ENCODE data around the gene XAB2. TPM values are rescaled to one million over a fixed set of nuclear protein-coding genes. Genes with fewer than 3 reads are reported as not detected.
A peak's percentile ranks its signal among the peaks of the same experiment; 100 is the strongest.

The XAB2 gene
- total RNA-seq, 1 donor from 2014 or later = 47.0 TPM

DNA sequence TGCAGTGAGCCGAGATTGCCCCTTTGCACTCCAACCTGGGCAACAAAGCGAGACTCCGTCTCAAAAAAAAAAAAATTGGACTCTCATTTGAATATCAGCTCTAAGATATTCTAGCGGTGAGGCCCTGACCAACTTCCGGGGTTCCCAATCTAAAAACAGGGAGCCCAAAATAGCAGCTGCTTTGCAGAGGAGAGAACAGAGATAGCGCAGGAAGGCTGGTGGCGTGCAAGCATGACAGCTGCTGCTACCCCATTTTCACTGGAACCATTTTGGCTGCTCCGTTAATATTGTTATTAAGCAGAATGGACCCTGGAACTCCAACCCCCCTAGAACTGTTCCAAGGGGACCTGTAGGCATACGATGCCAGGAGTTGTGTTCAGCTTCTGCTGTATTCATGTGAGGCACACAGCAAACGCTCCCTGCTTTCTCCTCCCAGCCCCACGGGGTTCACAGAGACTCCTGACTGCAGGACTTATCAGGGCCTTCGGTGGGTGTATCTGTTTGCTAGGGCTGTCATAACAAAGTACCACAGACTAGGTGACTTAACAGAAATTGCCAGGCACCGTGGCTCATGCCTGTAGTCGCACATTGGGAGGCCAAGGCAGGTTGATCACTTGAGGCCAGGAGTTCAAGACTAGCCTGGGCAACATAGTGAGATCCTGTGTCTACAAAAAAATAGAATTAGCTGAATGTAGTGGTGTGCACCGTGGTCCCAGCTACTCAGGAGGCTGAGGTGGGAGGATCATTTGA is 19.1 kb upstream of the XAB2 start:
- no peak for DNase-seq (ENCODE audit: low read depth, low spot score)
- TF ChIP-seq, protein P1, sequence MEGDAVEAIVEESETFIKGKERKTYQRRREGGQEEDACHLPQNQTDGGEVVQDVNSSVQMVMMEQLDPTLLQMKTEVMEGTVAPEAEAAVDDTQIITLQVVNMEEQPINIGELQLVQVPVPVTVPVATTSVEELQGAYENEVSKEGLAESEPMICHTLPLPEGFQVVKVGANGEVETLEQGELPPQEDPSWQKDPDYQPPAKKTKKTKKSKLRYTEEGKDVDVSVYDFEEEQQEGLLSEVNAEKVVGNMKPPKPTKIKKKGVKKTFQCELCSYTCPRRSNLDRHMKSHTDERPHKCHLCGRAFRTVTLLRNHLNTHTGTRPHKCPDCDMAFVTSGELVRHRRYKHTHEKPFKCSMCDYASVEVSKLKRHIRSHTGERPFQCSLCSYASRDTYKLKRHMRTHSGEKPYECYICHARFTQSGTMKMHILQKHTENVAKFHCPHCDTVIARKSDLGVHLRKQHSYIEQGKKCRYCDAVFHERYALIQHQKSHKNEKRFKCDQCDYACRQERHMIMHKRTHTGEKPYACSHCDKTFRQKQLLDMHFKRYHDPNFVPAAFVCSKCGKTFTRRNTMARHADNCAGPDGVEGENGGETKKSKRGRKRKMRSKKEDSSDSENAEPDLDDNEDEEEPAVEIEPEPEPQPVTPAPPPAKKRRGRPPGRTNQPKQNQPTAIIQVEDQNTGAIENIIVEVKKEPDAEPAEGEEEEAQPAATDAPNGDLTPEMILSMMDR (conservative IDR thresholded peaks at IDR 0.05) = no peak

DNA sequence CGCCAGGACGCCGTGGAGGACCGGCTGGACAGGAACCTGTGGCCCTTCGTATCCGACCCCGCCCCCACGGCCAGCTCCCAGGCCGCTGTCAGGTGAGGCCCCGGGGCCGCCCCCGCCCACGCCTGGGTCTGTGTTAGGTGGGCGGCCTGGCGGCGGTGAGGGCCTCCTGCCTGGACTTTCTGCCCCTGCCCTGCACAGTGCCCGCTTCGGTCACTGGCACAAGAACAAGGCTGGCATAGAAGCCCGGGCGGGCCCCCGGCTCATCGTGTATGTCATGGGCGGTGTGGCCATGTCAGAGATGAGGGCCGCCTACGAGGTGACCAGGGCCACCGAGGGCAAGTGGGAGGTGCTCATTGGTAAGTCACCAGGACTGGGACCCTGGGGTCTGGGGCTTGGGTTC is 17.8 kb upstream of the XAB2 start:
- Mint-ChIP-seq H3K4me3 (no peak overlapping the region), H3K27ac (ENCODE audit: unreplicated experiment) (no peak overlapping the region), H3K9me3 (no peaks in the 10 kb centered on the region)

More for the DNA sequence above, 19.1 kb upstream of the XAB2 start:
- Mint-ChIP-seq H3K27ac (ENCODE audit: unreplicated experiment) (no peak overlapping the region), H3K36me3 (ENCODE audit: low read depth) (no peaks in the 10 kb centered on the region), H3K4me1 (peaks cover 8% of the 10 kb centered on the region), H3K9me3 (no peaks in the 10 kb centered on the region), H3K4me3 (no peak overlapping the region), H3K27me3 (ENCODE audit: low read depth) (peaks cover 30% of the 10 kb centered on the region)

DNA sequence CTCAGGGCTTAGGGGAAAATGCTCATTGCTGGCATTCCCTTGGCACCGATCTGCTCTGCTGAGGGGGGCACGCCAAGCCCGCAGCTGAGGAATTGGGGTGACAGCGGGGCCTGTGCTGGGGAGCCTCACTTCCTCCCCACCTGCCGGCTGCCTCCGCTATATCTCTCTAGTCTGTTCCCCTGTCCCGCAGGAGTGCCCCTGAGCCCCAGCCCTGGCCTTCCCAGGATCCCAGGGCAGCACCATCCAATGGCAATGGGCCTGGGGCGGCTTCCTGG is 17.0 kb upstream of the XAB2 start:
- H3K36me3 Mint-ChIP-seq (ENCODE audit: low read depth) = no peaks in the 10 kb centered on the region
- no peaks in the 10 kb centered on the region for H3K9me3 Mint-ChIP-seq
- no peaks in the 10 kb centered on the region for H3K4me1 Mint-ChIP-seq
- peaks cover 19% of the 10 kb centered on the region for H3K27me3 Mint-ChIP-seq (ENCODE audit: low read depth)
- no peak overlapping the region for H3K4me3 Mint-ChIP-seq
- TF ChIP-seq, protein P1 (conservative IDR thresholded peaks at IDR 0.05) = no peak
- H3K27ac Mint-ChIP-seq (ENCODE audit: unreplicated experiment) = no peak overlapping the region
- no peak for DNase-seq (ENCODE audit: low read depth, low spot score)

More for the DNA sequence above, 17.8 kb upstream of the XAB2 start:
- TF ChIP-seq, protein P1 (conservative IDR thresholded peaks at IDR 0.05) = no peak
- Mint-ChIP-seq H3K27me3 (ENCODE audit: low read depth) (peaks cover 24% of the 10 kb centered on the region), H3K4me1 (peaks cover 2% of the 10 kb centered on the region), H3K36me3 (ENCODE audit: low read depth) (no peaks in the 10 kb centered on the region)
- no peak for DNase-seq (ENCODE audit: low read depth, low spot score)

DNA sequence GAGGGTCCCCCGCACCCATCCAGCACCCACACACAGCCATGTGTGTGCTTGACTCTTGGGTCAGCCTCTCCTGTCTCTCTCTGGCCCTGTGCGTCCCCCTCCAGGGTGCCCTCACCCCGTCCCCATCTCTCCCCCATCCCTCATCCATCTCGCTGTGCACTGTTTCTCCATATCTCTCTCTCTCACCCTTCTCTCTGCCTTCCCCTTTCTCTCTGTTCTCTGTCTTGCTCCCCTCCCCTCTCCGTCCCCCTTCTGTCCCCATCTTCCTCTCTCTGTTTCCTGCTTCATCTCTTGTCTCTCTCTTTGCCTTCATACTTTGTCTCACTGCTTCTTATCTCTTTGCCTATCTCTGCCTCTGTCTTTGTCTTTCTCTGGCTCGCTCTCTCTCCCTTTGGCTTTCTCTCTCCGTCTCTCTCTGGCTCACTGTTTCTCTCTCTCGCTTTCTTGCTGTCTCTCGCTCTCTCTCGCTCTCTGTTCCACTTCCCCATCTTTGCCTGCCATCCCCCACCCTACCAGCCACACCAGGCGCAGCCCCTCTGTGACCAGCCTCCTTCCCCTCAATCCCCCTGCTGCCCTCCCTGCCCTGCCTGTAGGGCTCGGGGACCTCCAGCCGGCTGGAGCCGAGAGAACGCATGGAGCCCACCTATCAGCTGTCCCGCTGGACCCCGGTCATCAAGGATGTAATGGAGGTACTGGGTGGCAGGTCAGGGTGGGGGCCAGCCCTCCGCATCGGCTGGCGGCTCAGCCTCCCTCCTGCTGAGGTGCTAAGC is 16.5 kb upstream of the XAB2 start:
- no peaks in the 10 kb centered on the region for H3K4me1 Mint-ChIP-seq
- no peak overlapping the region for H3K27ac Mint-ChIP-seq (ENCODE audit: unreplicated experiment)
- TF ChIP-seq, protein P1 (conservative IDR thresholded peaks at IDR 0.05) = no peak
- DNase-seq (ENCODE audit: low read depth, low spot score) = no peak
- H3K4me3 Mint-ChIP-seq = peak overlapping the region; percentile 8
- no peaks in the 10 kb centered on the region for H3K36me3 Mint-ChIP-seq (ENCODE audit: low read depth)
- no peaks in the 10 kb centered on the region for H3K9me3 Mint-ChIP-seq
- H3K27me3 Mint-ChIP-seq (ENCODE audit: low read depth) = peaks cover 17% of the 10 kb centered on the region

DNA sequence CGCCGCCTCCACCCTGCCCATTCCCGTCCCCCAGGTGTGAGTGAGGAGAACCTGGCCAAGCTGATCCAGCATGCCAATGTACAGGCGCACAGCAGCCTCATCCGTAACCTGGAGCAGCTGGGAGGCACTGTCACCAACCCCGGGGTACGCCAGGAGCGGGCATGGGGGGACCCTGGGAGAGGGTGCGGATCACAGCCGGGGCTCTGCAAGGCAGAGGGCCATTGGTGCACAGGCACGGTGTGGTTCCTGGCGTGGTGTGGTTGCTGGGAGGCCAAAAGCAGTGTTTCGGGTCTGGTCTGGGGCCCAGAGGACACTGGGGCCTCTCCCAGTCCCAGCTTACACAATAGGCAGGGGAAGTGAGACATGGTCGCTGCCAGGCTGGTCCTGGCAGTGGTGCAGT is 15.8 kb upstream of the XAB2 start:
- peaks cover 15% of the 10 kb centered on the region for H3K27me3 Mint-ChIP-seq (ENCODE audit: low read depth)
- no peaks in the 10 kb centered on the region for H3K4me1 Mint-ChIP-seq
- no peak overlapping the region for H3K27ac Mint-ChIP-seq (ENCODE audit: unreplicated experiment)
- TF ChIP-seq, protein P1 (conservative IDR thresholded peaks at IDR 0.05) = no peak
- H3K9me3 Mint-ChIP-seq = peaks cover 2% of the 10 kb centered on the region
- no peak overlapping the region for H3K4me3 Mint-ChIP-seq
- H3K36me3 Mint-ChIP-seq (ENCODE audit: low read depth) = no peaks in the 10 kb centered on the region
- no peak for DNase-seq (ENCODE audit: low read depth, low spot score)

Data from neural crest cell (in vitro differentiated cells).